Endothelial cell of umbilical vein (primary cell): ENCODE measurements around the gene NDUFS4. TPM values are rescaled to one million over a fixed set of nuclear protein-coding genes. Genes with fewer than 3 reads are reported as not detected.

Source experiments
- BruUV-seq: library from RNA; stranded (reverse); fragments of 400-500 nt; replicated peaks from 2 replicates; lab custom pipeline; 2021; lab: Mats Ljungman, UMichigan
- CTCF ChIA-PET: fragments of 300-600, 350-600 bp; sonication (Branson Sonifier 250); formaldehyde crosslinking; loops from one replicate; lab custom pipeline; 2021; ENCODE audit warnings: antibody characterized with exemption, inconsistent platforms; lab: Charles Lee
- POLR2A ChIA-PET: fragments of 300-600, 350-600 bp; sonication (Branson Sonifier 250); formaldehyde crosslinking; loops from one replicate; lab custom pipeline; 2021; ENCODE audit warnings: antibody characterized with exemption, inconsistent platforms; lab: Charles Lee
- DNase-seq: peaks from one replicate; pipeline ENCODE4 v3.0.0-alpha.2; 2011; ENCODE audit warnings: low read depth, low spot score
- FAIRE-seq: peaks from 2 replicates; lab custom pipeline; 2011; peaks lifted over from hg19 to GRCh38; lab: Jason Lieb, UNC
- H2AFZ ChIP-seq: 2 replicates; pipeline ENCODE4 v1.6.0; 2012; ENCODE audit warnings: low read depth, low read length, control low read depth, inconsistent platforms
- H3K27ac ChIP-seq: 2 replicates; pipeline ENCODE4 v1.5.1; 2011; ENCODE audit warnings: low read depth, mild to moderate bottlenecking, control low read depth, low read length, moderate library complexity; ENCODE audit not compliant: insufficient read depth
- H3K27me3 ChIP-seq, 2 experiments: 2 replicates each; pipeline versions ENCODE4 v1.6.0 to v1.6.1; 2011; ENCODE audit warnings: low read length in 2 of 2, mixed read lengths in 1 of 2; ENCODE audit not compliant: control insufficient read depth in 2 of 2, insufficient read depth in 2 of 2
- H3K36me3 ChIP-seq, 2 experiments: 2 replicates in 1 of 2; 3 replicates in 1 of 2; pipeline ENCODE4 v1.5.1; 2011; ENCODE audit warnings: low read length in 2 of 2, mild to moderate bottlenecking in 1 of 2, moderate library complexity in 1 of 2; ENCODE audit not compliant: control insufficient read depth in 2 of 2, insufficient read depth in 2 of 2; ENCODE audit errors: extremely low read depth in 1 of 2
- H3K4me1 ChIP-seq: 3 replicates; pipeline ENCODE4 v1.5.1; 2011; ENCODE audit warnings: mild to moderate bottlenecking, low read length; ENCODE audit not compliant: control insufficient read depth, insufficient read depth; ENCODE audit errors: extremely low read depth
- H3K4me2 ChIP-seq: 2 replicates; pipeline ENCODE4 v1.6.1; 2011; ENCODE audit warnings: low read length, control low read depth, mixed read lengths; ENCODE audit not compliant: insufficient read depth
- H3K4me3 ChIP-seq, 3 experiments: fragments of 200-600 bp in 1 of 3; sonication (generic), shearing (Covaris generic) in 1 of 3; replicated peaks in 1 of 3; 2 replicates each; pipeline ENCODE4 v1.5.1; 2011 to 2016; ENCODE audit warnings: control low read depth in 3 of 3, low read length in 3 of 3, mild to moderate bottlenecking in 2 of 3, inconsistent platforms in 1 of 3, low read depth in 1 of 3, moderate library complexity in 1 of 3; ENCODE audit not compliant: insufficient read depth in 1 of 3
- H3K79me2 ChIP-seq: 2 replicates; pipeline ENCODE4 v1.6.0; 2012; ENCODE audit warnings: low read length, inconsistent platforms; ENCODE audit not compliant: control insufficient read depth, insufficient read depth
- H3K9ac ChIP-seq: replicated peaks from 2 replicates; pipeline ENCODE3; 2011; ENCODE audit warnings: low read length, control low read depth; ENCODE audit not compliant: insufficient read depth; ENCODE audit errors: extremely low read depth
- H3K9me1 ChIP-seq: replicated peaks from 3 replicates; pipeline ENCODE4 v1.6.0; 2011; ENCODE audit warnings: mild to moderate bottlenecking, low read length; ENCODE audit not compliant: control insufficient read depth, insufficient read depth; ENCODE audit errors: extremely low read depth
- H3K9me3 ChIP-seq: replicated peaks from 2 replicates; pipeline ENCODE4 v1.5.1; 2012; ENCODE audit warnings: low read length, inconsistent platforms; ENCODE audit not compliant: control insufficient read depth, insufficient read depth
- H4K20me1 ChIP-seq: replicated peaks from 2 replicates; pipeline ENCODE3; 2011; ENCODE audit warnings: mild to moderate bottlenecking, low read length; ENCODE audit not compliant: control insufficient read depth, insufficient read depth; ENCODE audit errors: extremely low read depth
- CTCF ChIP-seq, 2 donors: IDR thresholded peaks; 1 replicate in 1 of 2; 2 replicates in 1 of 2; pipeline ENCODE4 v1.5.1; 2011; ENCODE audit warnings: low read length in 2 of 2, mild to moderate bottlenecking in 2 of 2, moderate library complexity in 2 of 2, control low read depth in 1 of 2, inconsistent platforms in 1 of 2, low read depth in 1 of 2; ENCODE audit not compliant: insufficient read depth in 1 of 2; ENCODE audit errors: extremely low read depth in 1 of 2
- EZH2 ChIP-seq: IDR thresholded peaks from 2 replicates; pipeline ENCODE4 v1.6.1; 2012; ENCODE audit warnings: borderline replicate concordance, low read depth, mild to moderate bottlenecking, moderate library complexity, low read length, inconsistent platforms; ENCODE audit not compliant: severe bottlenecking
- FOS ChIP-seq: IDR thresholded peaks from 2 replicates; pipeline ENCODE4 v1.6.1; 2011; ENCODE audit warnings: mild to moderate bottlenecking, low read length, moderate library complexity, borderline replicate concordance; ENCODE audit not compliant: insufficient read depth
- GATA2 ChIP-seq: IDR thresholded peaks from 2 replicates; pipeline ENCODE4 v1.7.0; 2011; ENCODE audit warnings: low read depth, mild to moderate bottlenecking, moderate library complexity, mixed read lengths, low read length; ENCODE audit not compliant: insufficient read length, insufficient read depth
- JUN ChIP-seq: IDR thresholded peaks from 2 replicates; pipeline ENCODE4 v1.6.1; 2011; ENCODE audit warnings: borderline replicate concordance, low read depth; ENCODE audit not compliant: insufficient read length, insufficient read depth
- MAX ChIP-seq: IDR thresholded peaks from 2 replicates; pipeline ENCODE4 v1.6.1; 2011; ENCODE audit not compliant: insufficient read depth, insufficient read length
- MYC ChIP-seq: IDR thresholded peaks from one replicate; pipeline ENCODE4 v1.6.1; 2011; ENCODE audit warnings: mild to moderate bottlenecking, low read depth, low read length
- POLR2A ChIP-seq: IDR thresholded peaks from 2 replicates; pipeline ENCODE4 v1.6.1; 2012; ENCODE audit warnings: low read depth, mild to moderate bottlenecking, control low read depth, low read length
- POLR2AphosphoS5 ChIP-seq: IDR thresholded peaks from 2 replicates; pipeline ENCODE4 v1.6.1; 2012; ENCODE audit warnings: low read depth, mild to moderate bottlenecking, control low read depth, low read length, moderate library complexity; ENCODE audit not compliant: insufficient read depth
- dilution Hi-C: fragments of 300-500 bp; cut with MboI; formaldehyde crosslinking; loops from one replicate; pipeline ENCODE4 v1.15.0; 2019; ENCODE audit warnings: low sequenced_read_pairs; ENCODE audit not compliant: extremely low pct_ligation_motif_present
- intact Hi-C: fragments of 100-400 bp; cut with micrococcal nuclease; formaldehyde crosslinking; loops from one replicate; pipeline ENCODE4 v1.10.0; 2022
- polyA plus RNA-seq, 4 experiments: library from polyadenylated mRNA; depleted of rRNA in 3 of 4; stranded (reverse) in 3 of 4; unstranded in 1 of 4; fragments of >200 nt; gene quantifications; 2 replicates each; pipeline versions ENCODE4 v1.2.1 to v1.2.3, GENCODE V29; 2011 to 2012; ENCODE audit warnings: missing spikeins in 1 of 4
- total RNA-seq: library from RNA; stranded (reverse); gene quantifications from 2 replicates; pipeline ENCODE4 v1.2.3, GENCODE V29; 2021

NDUFS4 gene
- total and polyA plus RNA-seq, 2 donors (not counting 3 experiments of a cell fraction or from before 2014, with no cell fraction given): 70.4 to 76.2 TPM

GRCh38 chr5:53556001-53556400 is 4.4 kb upstream of the NDUFS4 start:
- no TSS peak for BruUV-seq
- Histone ChIP-seq H3K9me3 (peaks cover 2% of the 10 kb centered on the region), H4K20me1 (no peaks in the 10 kb centered on the region), H3K4me1 (peaks cover 4% of the 10 kb centered on the region), H3K36me3 (no peaks in the 10 kb centered on the region), H3K27ac (no peak overlapping the region), H2AFZ (no peak overlapping the region), H3K4me3 (no peak overlapping the region), H3K79me2 (peaks cover 5% of the 10 kb centered on the region), H3K9ac (no peak overlapping the region), H3K9me1 (no peaks in the 10 kb centered on the region), H3K4me2 (no peak overlapping the region), H3K27me3 (peaks cover 3 to 43% of the 10 kb centered on the region in 2 experiments)
- TF ChIP-seq FOS (no peak), POLR2A (no peak), POLR2AphosphoS5 (no peak), MYC (no peak), MAX (no peak), GATA2 (no peak), CTCF (IDR thresholded peaks at IDR 0.05; ENCODE audit: extremely low read depth in 1 of 2, insufficient read depth in 1 of 2, low read depth in 1 of 2, low read length in 2 of 2) (no peak), JUN (no peak), EZH2 (no peak)
- no peak for FAIRE-seq
- dilution Hi-C loops (no loop called here), intact Hi-C loops (no loop called here)
- ChIA-PET CTCF (no interaction called here), POLR2A (no interaction called here)
- DNase-seq: no peak
